ENCODE results near the gene CXCL13.
A peak's percentile ranks its signal among the peaks of the same experiment; 100 is the strongest.
"Not testable (repeated sequence)": the region's sequence is repeated elsewhere in the genome, so short reads cannot be mapped to it uniquely, and the experiment has no call there.

CXCL13 gene

DNA sequence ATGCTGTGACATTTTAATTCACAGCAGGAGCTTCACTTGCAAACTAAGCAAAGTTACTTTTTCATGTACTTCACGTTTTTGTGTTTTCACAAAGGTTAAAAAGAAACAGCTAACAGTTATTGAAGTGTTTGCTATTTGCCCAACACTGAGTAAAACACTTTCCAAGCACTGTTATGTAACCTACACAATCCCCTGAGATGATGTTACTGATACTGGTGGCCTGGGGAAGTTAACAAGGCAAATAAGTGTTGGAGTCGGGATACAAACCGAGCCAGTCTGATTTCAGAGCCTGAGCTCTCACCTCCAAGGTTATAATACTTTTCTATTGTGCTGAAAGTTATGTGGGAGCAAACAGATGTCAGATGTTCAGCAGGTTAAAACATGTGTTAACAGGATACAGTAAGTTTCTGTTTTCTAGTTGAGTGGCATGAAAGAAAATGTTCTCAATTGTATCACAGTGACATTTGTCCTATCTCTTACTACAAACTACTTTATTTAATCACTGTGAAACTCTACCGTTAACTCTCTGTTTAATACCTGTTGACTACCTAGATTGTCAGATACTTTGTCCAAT is 3.9 kb upstream of the CXCL13 start:
- DNase-seq (ENCODE audit: low read depth), result no peak

DNA sequence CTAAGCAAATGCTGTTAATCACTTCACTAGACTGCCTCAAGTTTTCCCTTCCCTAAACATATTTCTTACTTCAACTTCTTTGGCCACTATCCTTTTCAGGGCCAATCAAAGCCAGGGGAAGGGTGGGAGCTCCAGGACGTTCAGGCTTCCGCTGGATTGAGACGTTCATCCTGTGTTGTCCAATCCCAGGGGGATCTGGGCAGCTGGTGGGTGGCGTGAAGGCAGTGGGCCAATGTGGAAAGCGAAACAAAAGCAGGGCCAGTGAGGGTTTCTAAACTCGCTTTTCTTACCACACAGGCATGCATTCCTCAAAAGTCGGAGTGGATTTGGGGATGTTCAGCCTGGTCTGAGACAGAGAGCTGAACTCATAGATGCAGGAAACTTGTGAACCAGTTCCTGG is 7.6 kb downstream of the CXCL13 start:
- DNase-seq (ENCODE audit: low read depth), result no peak

DNA sequence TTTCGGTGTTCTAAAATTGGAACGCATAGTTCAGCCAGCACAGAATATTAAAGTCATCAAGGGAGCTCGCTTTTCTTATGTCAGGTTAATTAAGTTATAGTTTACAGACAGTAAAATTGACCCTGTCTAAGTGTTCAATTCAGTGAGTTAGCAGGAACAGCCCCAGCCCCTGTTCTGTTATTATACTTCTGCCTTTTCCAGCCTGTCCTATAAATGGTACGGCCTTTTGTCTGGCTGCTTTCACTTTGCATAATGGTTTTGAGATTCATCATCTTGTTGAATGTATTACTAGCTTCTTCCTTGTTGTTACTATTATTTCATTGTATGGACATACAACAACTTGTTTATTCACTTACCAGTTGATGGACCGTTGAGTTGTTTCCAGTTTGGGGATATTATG is 9.5 kb downstream of the CXCL13 start:
- DNase-seq (ENCODE audit: low read depth), result no peak

DNA sequence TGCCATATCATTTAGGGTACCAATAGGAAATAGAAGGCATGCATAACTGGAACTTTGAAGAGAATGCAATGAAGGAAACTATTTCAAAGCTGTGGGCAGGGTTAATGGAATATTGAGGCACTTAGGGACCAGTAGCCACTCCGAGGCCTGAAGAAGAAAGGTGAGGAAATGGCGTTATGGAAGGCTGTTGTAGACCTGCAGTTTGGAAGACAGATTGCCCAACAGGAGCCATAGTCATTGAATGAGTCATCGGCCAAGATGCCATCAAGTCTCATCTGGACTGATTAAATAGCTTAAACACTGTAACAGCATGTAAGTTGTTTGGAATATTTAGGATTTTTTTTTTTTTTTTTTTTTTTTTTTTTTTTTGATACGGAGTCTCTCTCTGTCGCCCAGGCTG is 11.6 kb downstream of the CXCL13 start:
- DNase-seq (ENCODE audit: low read depth), result no peak

- peak; percentile 37 for DNase-seq (ENCODE audit: low read depth)
Measured at GRCh38 chr4:77618383-77619241, 13.0 kb downstream of the CXCL13 start.

- no peak for DNase-seq (ENCODE audit: low read depth)
Measured at GRCh38 chr4:77619408-77619807, 13.8 kb downstream of the CXCL13 start.

GRCh38 chr4:77621254-77621653 is 15.6 kb downstream of the CXCL13 start:
- no peak for DNase-seq (ENCODE audit: low read depth)

GRCh38 chr4:77623091-77623490 is 17.5 kb downstream of the CXCL13 start:
- no peak for DNase-seq (ENCODE audit: low read depth)

GRCh38 chr4:77624213-77624612 is 18.6 kb downstream of the CXCL13 start:
- no peak for DNase-seq (ENCODE audit: low read depth)

- DNase-seq (ENCODE audit: low read depth), result no peak
Measured at GRCh38 chr4:77625485-77625884, 19.9 kb downstream of the CXCL13 start.

GRCh38 chr4:77629885-77630284 is 24.3 kb downstream of the CXCL13 start:
- DNase-seq (ENCODE audit: low read depth), result no peak

GRCh38 chr4:77631276-77631675 is 25.7 kb downstream of the CXCL13 start:
- DNase-seq (ENCODE audit: low read depth), result no peak

- DNase-seq (ENCODE audit: low read depth), result no peak
Measured at GRCh38 chr4:77634132-77634785, 28.6 kb downstream of the CXCL13 start.

GRCh38 chr4:77635246-77635645 is 29.6 kb downstream of the CXCL13 start:
- no peak for DNase-seq (ENCODE audit: low read depth)

- DNase-seq (ENCODE audit: low read depth), result no peak
Measured at GRCh38 chr4:77635876-77636275, 30.3 kb downstream of the CXCL13 start.

DNA sequence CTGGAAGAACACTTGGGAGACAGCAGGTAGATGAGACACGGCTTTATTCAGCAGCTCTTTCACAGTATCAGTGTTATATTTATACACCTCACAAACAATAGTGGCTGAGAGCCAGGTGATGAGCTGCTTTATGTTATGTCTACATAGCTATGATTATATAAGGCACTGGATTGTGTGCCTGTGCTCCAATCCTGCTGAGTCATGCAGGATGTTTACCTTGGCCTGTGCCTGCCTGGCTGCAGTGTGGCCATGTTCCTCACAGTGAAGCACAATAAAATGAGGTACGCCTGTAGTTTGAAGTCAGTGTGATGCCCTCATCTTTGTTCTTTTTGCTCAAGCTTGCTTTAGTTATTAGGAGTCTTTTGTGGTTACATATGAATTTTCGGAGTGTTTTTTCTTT is 31.3 kb downstream of the CXCL13 start:
- peak; percentile 20 for DNase-seq (ENCODE audit: low read depth)

GRCh38 chr4:77644069-77644468 is 38.4 kb downstream of the CXCL13 start:
- not testable (repeated sequence) for DNase-seq (ENCODE audit: low read depth)

GRCh38 chr4:77650787-77651186 is 45.2 kb downstream of the CXCL13 start:
- no peak for DNase-seq (ENCODE audit: low read depth)

DNA sequence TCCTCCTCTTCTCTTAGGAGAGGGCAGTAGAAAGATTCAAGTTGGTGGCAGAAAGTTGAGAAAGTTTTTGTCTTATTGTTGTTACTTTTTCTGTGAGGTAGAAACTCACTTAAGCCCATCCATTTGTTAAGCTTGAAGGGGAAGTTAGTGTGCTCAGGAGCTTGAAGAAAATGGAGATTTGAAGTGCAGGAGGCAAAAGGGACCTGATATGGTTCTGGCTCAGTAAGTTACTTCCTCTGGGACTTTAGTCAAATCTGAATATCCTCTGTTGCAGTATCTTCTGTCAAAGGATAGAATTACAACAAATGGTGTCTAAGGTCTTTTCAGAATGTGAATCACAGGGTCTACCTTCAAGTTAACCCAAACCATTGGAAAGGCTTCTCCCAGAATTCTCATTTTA is 46.2 kb downstream of the CXCL13 start:
- DNase-seq (ENCODE audit: low read depth), result no peak

- DNase-seq (ENCODE audit: low read depth), result no peak
Measured at GRCh38 chr4:77652237-77652897, 46.7 kb downstream of the CXCL13 start.

DNA sequence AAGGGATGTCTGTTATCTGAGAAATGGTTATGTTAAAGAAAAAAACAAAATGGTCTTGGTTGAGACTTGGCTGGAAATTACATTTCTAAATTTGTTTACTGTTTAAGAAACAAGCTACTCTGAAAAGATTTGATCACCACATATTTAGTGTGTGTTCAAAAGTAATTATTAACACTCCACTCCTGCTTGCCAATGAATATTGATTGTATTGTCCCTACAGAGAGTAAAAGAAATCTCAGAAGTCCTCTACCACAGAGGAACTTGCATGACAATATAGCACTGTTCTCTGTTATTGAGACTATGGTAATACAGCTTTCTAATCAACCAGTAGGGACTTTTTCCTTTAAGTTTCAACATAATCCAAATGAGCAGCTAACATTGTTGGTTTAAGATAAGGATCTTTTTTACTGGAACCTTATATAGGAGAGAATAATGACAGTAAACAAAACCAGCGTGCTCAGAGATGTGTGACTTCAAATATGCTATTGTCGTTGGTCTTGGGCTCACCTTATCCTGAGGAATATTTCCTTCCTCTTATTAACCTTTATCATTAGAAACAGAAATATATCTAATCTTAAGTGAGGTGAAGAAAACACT is 47.6 kb downstream of the CXCL13 start:
- no peak for DNase-seq (ENCODE audit: low read depth)

GRCh38 chr4:77660318-77660717 is 54.7 kb downstream of the CXCL13 start:
- not testable (repeated sequence) for DNase-seq (ENCODE audit: low read depth)
